Measurements from ENCODE around the gene KCNJ6. TPM values are rescaled to one million over a fixed set of nuclear protein-coding genes. Genes with fewer than 3 reads are reported as not detected.

Gene KCNJ6
- total and polyA plus RNA-seq, 2 of the 8 experiments (the other 6 are each of a cell fraction or from before 2014, with no cell fraction given), result 0.51 to 1.2 TPM

- H3K9ac ChIP-seq (replicated peaks in 1 of 4; ENCODE audit: extremely low read depth in 1 of 4, low read depth in 3 of 4, low read length in 3 of 4), result no peak overlapping the region
- no peak overlapping the region for H2AFZ ChIP-seq (ENCODE audit: low read length)
- CTCF ChIA-PET (ENCODE audit: partially characterized antibody), result interaction anchor here (0.6 to 1.9 kb wide), 2 partner anchors 42 to 70 kb away, joined by 3 to 4 read pairs; no protein-coding TSS in a partner anchor
- no peaks in the 10 kb centered on the region for H3K36me3 ChIP-seq (ENCODE audit: control insufficient read depth in 2 of 4, insufficient read depth in 4 of 4, low read length in 3 of 4)
- no peak overlapping the region for H3K27ac ChIP-seq (ENCODE audit: low read depth, low read length)
- no peak overlapping the region for H3K23ac ChIP-seq (ENCODE audit: insufficient read length)
- no peak overlapping the region for H3K56ac ChIP-seq (replicated peaks; ENCODE audit: insufficient read length, low read depth, low read length)
- H3K27me3 ChIP-seq (replicated peaks in 1 of 4; ENCODE audit: control insufficient read depth in 3 of 4, extremely low read depth in 1 of 4, insufficient read depth in 3 of 4, low read length in 3 of 4), result no peaks in the 10 kb centered on the region
- WGBS, 2 experiments (ENCODE audit: extremely low coverage in 1 of 2, insufficient coverage in 1 of 2, insufficient read length in 1 of 2, insufficient replicate concordance in 2 of 2, low coverage in 1 of 2, low lambda C conversion rate in 2 of 2, missing lambda C conversion rate in 1 of 2), result 90 to 100% methylated on average over 1 to 11 of the region's 11 CpGs
- no peak overlapping the region for H4K5ac ChIP-seq (ENCODE audit: insufficient read length, low read depth, low read length)
- no peaks in the 10 kb centered on the region for H3K79me2 ChIP-seq (ENCODE audit: control insufficient read depth in 1 of 2, insufficient read depth in 2 of 2, low read length in 2 of 2)
- no peak overlapping the region for H4K91ac ChIP-seq (replicated peaks; ENCODE audit: insufficient read length, low read length)
- H3K14ac ChIP-seq (ENCODE audit: insufficient read length), result no peak overlapping the region
- no peak overlapping the region for H3K4me2 ChIP-seq (ENCODE audit: insufficient read depth in 1 of 2, low read depth in 2 of 2, low read length in 2 of 2)
- POLR2A ChIA-PET (ENCODE audit: partially characterized antibody), result no interaction called here
- H4K20me1 ChIP-seq (replicated peaks in 1 of 2; ENCODE audit: control insufficient read depth in 1 of 2, insufficient read depth in 2 of 2, low read length in 2 of 2), result no peaks in the 10 kb centered on the region
- H3K79me1 ChIP-seq (ENCODE audit: low read depth, low read length), result no peaks in the 10 kb centered on the region
- H3K4me1 ChIP-seq (replicated peaks in 1 of 4; ENCODE audit: control insufficient read depth in 3 of 4, insufficient read depth in 4 of 4, low read length in 3 of 4), result no peaks in the 10 kb centered on the region
- no peak overlapping the region for H2BK120ac ChIP-seq (replicated peaks; ENCODE audit: low read depth, low read length)
- DNase-seq (ENCODE audit: low read depth in 1 of 2, low spot score in 2 of 2) (no peak), FAIRE-seq (no peak)
- H3K9me3 ChIP-seq (ENCODE audit: insufficient read depth in 2 of 2, low read depth in 1 of 2, low read length in 1 of 2), result no peaks in the 10 kb centered on the region
- H2BK20ac ChIP-seq (ENCODE audit: low read length), result no peak overlapping the region
- H3K4ac ChIP-seq (replicated peaks; ENCODE audit: insufficient read length, low read depth, low read length), result no peak overlapping the region
- H3K18ac ChIP-seq (ENCODE audit: extremely low read depth, low read length), result no peak overlapping the region
- H2BK5ac ChIP-seq (ENCODE audit: low read depth, low read length), result no peak overlapping the region
- no peak overlapping the region for H4K8ac ChIP-seq (ENCODE audit: extremely low read depth, insufficient read depth, low read length)
- H2AK5ac ChIP-seq (ENCODE audit: low read depth, low read length), result no peak overlapping the region
- H2BK15ac ChIP-seq (ENCODE audit: low read length), result 0 out of 2 replicates have a peak overlapping the region, but pooled peaks have one; percentile 21
- no peak overlapping the region for H3K4me3 ChIP-seq (ENCODE audit: extremely low read depth in 1 of 4, insufficient read depth in 2 of 4, low read depth in 3 of 4, low read length in 4 of 4)
- H3K23me2 ChIP-seq (ENCODE audit: low read depth, low read length), result no peaks in the 10 kb centered on the region
- H2BK12ac ChIP-seq (ENCODE audit: low read depth, low read length), result no peak overlapping the region
- TF ChIP-seq MAFK (IDR thresholded peaks at IDR 0.05; ENCODE audit: low read depth, low read length) (no peak), POLR2AphosphoS5 (IDR thresholded peaks at IDR 0.05; ENCODE audit: low read depth, low read length) (no peak), POLR2A (IDR thresholded peaks at IDR 0.05; ENCODE audit: control extremely low read depth in 1 of 2, low read depth in 2 of 2, low read length in 2 of 2) (no peak), EZH2 (IDR thresholded peaks at IDR 0.05; ENCODE audit: low read depth, low read length, severe bottlenecking) (no peak), USF2 (IDR thresholded peaks at IDR 0.05; ENCODE audit: low read length) (no peak), TCF12 (IDR thresholded peaks at IDR 0.05; ENCODE audit: low read depth, low read length) (no peak), KDM4A (IDR thresholded peaks at IDR 0.05; ENCODE audit: low read depth, low read length, severe bottlenecking) (no peak), SRF (IDR thresholded peaks at IDR 0.05; ENCODE audit: low read depth, low read length) (no peak), SIN3A (conservative IDR thresholded peaks at IDR 0.05 in 1 of 2, IDR thresholded peaks at IDR 0.05 in 1 of 2; ENCODE audit: low read depth in 1 of 2, low read length in 2 of 2) (no peak), MAX (IDR thresholded peaks at IDR 0.05) (no peak), EP300 (IDR thresholded peaks at IDR 0.05; ENCODE audit: borderline replicate concordance in 1 of 2, low read depth in 2 of 2, low read length in 2 of 2) (no peak), TEAD4 (IDR thresholded peaks at IDR 0.05; ENCODE audit: low read depth, low read length) (no peak)
These were observed 115.7 kb downstream of the KCNJ6 start for GRCh38 chr21:37800456-37801061.
